DND-41 (cell line): ENCODE data around the gene ELAVL2.

Experiments used
- EZH2 ChIP-seq: IDR thresholded peaks from 3 replicates; pipeline ENCODE4 v1.6.1; 2012; ENCODE audit warnings: borderline replicate concordance, low read depth, mild to moderate bottlenecking, moderate library complexity, low read length, inconsistent platforms; ENCODE audit not compliant: severe bottlenecking
- TF ChIP-seq, protein P1 (sequence below): IDR thresholded peaks from 2 replicates; pipeline ENCODE4 v1.5.1; 2012; ENCODE audit warnings: borderline replicate concordance, low read length, moderate library complexity, mild to moderate bottlenecking; ENCODE audit not compliant: poor library complexity, severe bottlenecking; ENCODE audit errors: extremely low read depth

DNA sequence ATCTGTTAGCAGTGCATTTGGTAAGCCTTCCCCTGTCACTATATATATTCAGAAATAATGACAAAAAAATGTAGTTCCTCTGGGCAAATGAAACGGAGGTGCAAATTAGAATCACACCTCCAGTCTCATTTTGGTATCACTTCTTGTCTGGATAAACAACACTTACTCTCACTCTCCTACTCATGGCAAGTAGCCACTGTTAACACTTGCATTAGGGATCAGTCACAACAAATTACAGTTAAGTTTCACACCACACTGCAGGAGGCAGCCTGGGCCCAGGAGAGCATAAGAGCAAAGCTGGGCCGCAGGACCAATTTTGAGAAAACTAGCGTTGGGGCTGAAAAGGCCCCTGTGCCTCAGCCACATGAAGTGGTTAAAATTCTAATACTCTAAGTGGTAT, 161.0 kb downstream of the ELAVL2 start:
- TF ChIP-seq, protein P1, sequence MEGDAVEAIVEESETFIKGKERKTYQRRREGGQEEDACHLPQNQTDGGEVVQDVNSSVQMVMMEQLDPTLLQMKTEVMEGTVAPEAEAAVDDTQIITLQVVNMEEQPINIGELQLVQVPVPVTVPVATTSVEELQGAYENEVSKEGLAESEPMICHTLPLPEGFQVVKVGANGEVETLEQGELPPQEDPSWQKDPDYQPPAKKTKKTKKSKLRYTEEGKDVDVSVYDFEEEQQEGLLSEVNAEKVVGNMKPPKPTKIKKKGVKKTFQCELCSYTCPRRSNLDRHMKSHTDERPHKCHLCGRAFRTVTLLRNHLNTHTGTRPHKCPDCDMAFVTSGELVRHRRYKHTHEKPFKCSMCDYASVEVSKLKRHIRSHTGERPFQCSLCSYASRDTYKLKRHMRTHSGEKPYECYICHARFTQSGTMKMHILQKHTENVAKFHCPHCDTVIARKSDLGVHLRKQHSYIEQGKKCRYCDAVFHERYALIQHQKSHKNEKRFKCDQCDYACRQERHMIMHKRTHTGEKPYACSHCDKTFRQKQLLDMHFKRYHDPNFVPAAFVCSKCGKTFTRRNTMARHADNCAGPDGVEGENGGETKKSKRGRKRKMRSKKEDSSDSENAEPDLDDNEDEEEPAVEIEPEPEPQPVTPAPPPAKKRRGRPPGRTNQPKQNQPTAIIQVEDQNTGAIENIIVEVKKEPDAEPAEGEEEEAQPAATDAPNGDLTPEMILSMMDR = no peak
- no peak for TF ChIP-seq EZH2
